Measurements from ENCODE around the gene ERMAP.
"Not testable (repeated sequence)": the region's sequence is repeated elsewhere in the genome, so short reads cannot be mapped to it uniquely, and the experiment has no call there.

DNA sequence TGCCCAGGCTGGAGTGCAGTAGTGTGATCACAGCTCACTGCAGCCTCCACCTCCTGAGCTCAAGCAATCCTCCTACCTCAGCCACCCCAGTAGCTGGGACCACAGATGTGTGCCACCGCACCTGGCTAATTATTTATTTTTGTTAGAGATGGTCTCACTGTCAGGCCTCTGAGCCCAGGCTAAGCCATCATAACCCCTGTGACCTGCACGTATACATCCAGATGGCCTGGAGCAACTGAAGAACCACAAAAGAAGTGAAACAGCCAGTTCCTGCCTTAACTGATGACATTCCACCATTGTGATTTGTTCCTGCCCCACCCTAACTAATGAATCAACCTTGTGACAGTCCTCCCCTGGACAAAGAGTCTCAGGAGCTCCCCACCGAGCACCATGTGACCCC is 39.6 kb downstream of the ERMAP start:
- not testable (repeated sequence) for TF ChIP-seq POLR2AphosphoS5 (IDR thresholded peaks at IDR 0.05; ENCODE audit: low read depth)
- TF ChIP-seq, protein P1, sequence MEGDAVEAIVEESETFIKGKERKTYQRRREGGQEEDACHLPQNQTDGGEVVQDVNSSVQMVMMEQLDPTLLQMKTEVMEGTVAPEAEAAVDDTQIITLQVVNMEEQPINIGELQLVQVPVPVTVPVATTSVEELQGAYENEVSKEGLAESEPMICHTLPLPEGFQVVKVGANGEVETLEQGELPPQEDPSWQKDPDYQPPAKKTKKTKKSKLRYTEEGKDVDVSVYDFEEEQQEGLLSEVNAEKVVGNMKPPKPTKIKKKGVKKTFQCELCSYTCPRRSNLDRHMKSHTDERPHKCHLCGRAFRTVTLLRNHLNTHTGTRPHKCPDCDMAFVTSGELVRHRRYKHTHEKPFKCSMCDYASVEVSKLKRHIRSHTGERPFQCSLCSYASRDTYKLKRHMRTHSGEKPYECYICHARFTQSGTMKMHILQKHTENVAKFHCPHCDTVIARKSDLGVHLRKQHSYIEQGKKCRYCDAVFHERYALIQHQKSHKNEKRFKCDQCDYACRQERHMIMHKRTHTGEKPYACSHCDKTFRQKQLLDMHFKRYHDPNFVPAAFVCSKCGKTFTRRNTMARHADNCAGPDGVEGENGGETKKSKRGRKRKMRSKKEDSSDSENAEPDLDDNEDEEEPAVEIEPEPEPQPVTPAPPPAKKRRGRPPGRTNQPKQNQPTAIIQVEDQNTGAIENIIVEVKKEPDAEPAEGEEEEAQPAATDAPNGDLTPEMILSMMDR (IDR thresholded peaks at IDR 0.05; ENCODE audit: insufficient read depth, low read length) = not testable (repeated sequence)

Data from HL-60 (cell line).